GM18951 (cell line): ENCODE results near the gene LPCAT1.

ENCODE experiments used
- POLR2A ChIP-seq: IDR thresholded peaks from 4 replicates; pipeline ENCODE4 v1.6.1; 2011; ENCODE audit warnings: mild to moderate bottlenecking; ENCODE audit not compliant: insufficient read length, insufficient read depth; ENCODE audit errors: extremely low read depth
- in situ Hi-C: fragments of 300-500 bp; cut with MboI; formaldehyde crosslinking; loops from one replicate; pipeline ENCODE4 v1.12.0; 2022; ENCODE audit warnings: low sequenced_read_pairs, mixed read lengths, inconsistent platforms; ENCODE audit not compliant: unreplicated experiment

LPCAT1 gene

GRCh38 chr5:1494780-1495524 is 28.8 kb downstream of the LPCAT1 start:
- TF ChIP-seq POLR2A: peak; percentile 67
- in situ Hi-C loops: loop anchor here (10.0 kb wide), 1 partner anchor 100 kb away; no protein-coding TSS in a partner anchor

DNA sequence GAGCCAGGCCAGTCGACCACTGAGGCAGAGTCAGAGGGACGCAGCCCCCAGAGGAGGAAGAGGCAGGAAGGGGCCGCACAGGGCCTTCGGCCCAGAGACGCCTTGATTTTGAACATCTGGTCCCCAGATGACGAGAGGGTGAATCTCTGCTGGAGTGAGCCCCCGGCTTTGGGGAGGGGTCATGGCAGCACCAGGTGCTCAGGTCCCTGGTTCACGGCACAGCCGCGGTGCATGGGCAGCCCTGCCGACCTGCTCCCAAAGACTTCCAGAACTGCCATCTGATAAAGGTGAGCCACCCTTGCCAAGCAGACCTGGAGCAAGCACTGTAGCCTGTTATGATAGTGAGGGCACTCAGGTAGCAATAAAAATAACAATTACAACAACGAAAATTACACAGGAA is 29.8 kb downstream of the LPCAT1 start:
- in situ Hi-C loops: loop anchor here (10.0 kb wide), 1 partner anchor 101 kb away; no protein-coding TSS in a partner anchor
- TF ChIP-seq POLR2A: no peak

DNA sequence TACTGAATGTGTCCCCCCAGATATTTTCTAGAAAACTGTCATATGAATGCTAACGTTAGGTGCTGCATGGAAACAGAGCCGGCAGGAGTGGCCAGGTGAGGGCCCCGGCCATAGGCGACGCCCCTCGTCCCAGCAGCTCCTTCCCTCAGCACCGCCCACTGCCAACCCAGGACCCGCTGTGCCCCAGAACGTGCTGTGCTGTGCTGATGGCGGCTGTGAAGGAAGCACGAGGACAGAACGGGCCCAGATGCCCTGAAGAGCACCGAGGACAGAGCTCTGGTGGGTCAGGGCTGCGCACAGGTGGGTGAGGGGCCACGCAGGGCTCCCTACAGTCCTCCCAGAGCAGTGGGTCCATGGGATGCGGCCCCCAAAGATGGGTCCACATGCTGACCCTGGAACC is 30.3 kb downstream of the LPCAT1 start:
- in situ Hi-C loops: loop anchor here (10.0 kb wide), 1 partner anchor 101 kb away; no protein-coding TSS in a partner anchor
- TF ChIP-seq POLR2A: peak; percentile 17

DNA sequence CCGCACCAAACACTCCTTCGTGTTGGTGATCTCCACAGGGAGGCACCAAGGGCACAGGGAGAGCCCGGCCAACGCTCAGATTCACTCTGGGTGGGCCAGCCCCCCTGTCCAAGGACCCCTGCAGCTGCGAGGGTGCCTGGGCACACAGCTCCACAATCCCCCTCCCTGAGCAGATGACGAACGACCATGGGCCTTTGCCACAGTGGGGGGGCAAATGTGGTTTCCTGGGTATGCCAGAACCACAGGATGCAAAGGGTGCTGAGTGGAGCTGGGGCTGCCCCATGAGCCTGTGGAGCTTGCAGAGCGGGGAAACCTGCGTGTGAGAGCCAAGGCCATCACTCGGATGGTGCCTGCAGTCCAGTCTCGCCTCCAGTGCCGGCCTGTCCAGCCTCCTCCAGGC is 31.0 kb downstream of the LPCAT1 start:
- TF ChIP-seq POLR2A: peak; percentile 23
- in situ Hi-C loops: loop anchor here (10.0 kb wide), 1 partner anchor 102 kb away; no protein-coding TSS in a partner anchor

DNA sequence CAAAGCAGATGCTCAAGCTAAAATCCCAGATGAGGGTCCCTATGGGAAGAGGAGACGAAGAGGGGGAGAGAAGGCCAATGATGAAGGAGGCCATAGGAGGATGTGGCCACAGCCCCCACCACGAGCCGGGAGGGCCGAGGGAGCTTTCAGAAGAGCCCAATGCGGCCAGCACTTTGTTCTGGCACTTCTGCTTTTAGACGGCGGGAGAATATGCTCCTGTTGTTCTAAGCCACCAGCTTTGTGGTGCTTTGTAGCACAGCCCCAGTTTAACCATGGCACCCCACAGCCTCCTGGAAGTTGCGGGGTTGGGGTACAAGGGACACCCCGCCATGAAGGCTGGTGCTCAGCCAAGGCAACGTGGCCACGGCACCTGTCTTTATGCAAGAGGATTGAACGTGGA is 33.4 kb downstream of the LPCAT1 start:
- in situ Hi-C loops: loop anchor here (10.0 kb wide), 1 partner anchor 104 kb away; no protein-coding TSS in a partner anchor
- TF ChIP-seq POLR2A: peak; percentile 29

- in situ Hi-C loops: loop anchor here (10.0 kb wide), 1 partner anchor 105 kb away; no protein-coding TSS in a partner anchor
- no peak for TF ChIP-seq POLR2A
Measured at GRCh38 chr5:1489754-1490153, 34.0 kb downstream of the LPCAT1 start.

DNA sequence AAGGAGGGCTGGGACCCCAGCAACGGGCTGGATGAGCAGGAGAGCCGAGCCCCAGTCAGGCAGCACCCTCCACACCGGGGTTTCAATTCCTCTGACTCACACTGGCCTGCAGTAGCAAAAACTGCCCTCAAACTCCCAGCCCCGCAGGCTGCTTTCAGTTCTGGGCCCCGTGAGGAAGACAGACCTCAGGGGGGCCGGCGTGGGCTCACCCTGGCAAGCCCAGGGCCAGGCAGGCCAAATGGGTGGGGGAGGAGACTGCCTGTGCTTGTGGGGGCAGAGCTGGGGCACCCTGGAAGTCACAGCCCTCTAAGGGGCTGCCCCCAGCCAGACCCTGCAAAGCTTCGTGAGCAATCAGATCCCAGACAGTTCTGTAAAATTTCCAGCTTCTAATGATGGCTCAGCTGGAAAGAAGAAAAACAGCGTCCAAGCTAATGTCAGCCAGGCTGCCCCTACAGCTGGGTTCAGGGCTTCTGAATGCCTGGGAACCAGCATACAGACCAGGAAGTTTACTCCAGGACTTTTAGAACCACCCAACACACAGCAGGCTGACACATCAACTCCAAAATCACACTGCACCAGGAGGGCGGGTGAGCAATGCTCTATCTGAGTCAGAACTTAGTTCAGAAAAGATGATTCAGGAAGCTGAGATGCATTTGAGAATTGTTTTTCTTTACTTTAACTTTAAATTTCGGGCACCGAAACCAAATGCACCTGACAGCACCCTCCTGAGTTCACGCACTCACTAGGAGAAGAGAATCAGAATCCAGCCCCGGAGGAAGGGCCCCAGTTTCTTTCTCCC is 34.7 kb downstream of the LPCAT1 start:
- peak; percentile 46 for TF ChIP-seq POLR2A
- in situ Hi-C loops: no loop called here

- in situ Hi-C loops: no loop called here
- TF ChIP-seq POLR2A: no peak
Measured at GRCh38 chr5:1487079-1487764, 36.5 kb downstream of the LPCAT1 start.

DNA sequence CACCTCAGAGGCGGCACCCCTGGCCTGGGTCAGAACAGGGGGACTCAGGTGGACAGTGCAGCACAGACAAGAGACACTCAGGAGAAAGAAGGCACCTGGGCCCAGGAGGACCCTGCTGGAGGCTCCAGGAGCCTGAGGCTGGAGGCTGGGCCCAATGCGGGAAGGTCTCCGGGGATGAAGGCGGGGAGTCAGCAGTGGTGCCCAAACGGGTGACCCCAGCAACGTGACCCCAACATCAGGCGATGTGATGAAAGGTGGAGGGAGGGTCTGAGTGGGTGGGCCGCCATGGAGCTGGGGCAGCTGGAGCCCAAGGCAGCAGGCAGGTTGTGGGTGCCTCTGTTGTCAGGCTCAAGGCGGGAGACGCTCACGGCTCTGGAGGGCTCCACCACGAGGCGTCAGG is 37.5 kb downstream of the LPCAT1 start:
- no peak for TF ChIP-seq POLR2A
- in situ Hi-C loops: no loop called here

- peak; percentile 8 for TF ChIP-seq POLR2A
- in situ Hi-C loops: no loop called here
Measured at GRCh38 chr5:1485579-1486118, 38.1 kb downstream of the LPCAT1 start.

- TF ChIP-seq POLR2A: peak; percentile 17
- in situ Hi-C loops: no loop called here
Measured at GRCh38 chr5:1484730-1485578, 38.8 kb downstream of the LPCAT1 start.
